Uterus (tissue), 2 donors: Measurements from ENCODE around the gene BTBD16.

Source experiments
- POLR2A ChIP-seq, 2 donors: fragments of 450-650 bp; IDR thresholded peaks; one replicate each; pipeline ENCODE4 v1.6.1; 2016; ENCODE audit warnings: antibody characterized with exemption in 2 of 2, mild to moderate bottlenecking in 1 of 2, moderate library complexity in 1 of 2
- TF ChIP-seq, protein P1 (sequence below), 4 experiments: fragments of 200-600 bp in 2 of 4; fragments of 450-650 bp in 2 of 4; sonication (generic) in 2 of 4; IDR thresholded peaks; one replicate each; pipeline ENCODE4 v1.5.1; 2016 to 2019; ENCODE audit warnings: antibody characterized with exemption in 4 of 4, mild to moderate bottlenecking in 2 of 4, moderate library complexity in 1 of 4

DNA sequence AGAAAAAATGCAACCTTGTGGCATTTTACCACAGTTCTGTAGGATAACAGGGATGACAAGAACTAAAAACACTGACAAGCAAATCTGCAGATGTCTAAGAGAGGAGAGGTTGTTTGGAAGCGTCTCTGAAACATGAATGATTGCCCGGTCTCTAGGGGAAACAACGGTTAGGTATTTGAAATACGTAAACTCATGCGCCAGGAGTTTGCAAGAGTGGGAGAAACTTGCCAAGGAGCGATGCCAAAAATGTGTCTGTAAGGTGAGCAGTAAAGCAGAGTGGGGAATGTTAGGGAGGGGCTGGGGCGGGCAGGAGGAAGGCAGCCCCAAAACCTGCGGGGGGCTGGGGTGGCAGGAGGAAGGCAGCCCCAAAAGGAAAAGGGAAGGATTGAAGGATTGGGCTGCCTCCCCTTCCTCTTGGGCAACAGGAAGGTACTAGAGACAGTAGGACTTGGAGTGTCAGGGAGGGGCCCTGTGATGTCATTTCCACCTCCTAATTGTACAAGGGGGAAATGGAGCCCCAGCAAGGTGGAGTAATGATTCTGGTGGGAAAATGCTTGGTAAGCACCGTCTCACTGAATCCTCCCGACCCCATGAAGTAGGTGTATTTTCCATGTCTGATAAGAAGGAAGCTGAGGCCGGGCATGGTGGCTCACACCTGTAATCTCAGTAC is 70.2 kb downstream of the BTBD16 start:
- TF ChIP-seq, protein P1, sequence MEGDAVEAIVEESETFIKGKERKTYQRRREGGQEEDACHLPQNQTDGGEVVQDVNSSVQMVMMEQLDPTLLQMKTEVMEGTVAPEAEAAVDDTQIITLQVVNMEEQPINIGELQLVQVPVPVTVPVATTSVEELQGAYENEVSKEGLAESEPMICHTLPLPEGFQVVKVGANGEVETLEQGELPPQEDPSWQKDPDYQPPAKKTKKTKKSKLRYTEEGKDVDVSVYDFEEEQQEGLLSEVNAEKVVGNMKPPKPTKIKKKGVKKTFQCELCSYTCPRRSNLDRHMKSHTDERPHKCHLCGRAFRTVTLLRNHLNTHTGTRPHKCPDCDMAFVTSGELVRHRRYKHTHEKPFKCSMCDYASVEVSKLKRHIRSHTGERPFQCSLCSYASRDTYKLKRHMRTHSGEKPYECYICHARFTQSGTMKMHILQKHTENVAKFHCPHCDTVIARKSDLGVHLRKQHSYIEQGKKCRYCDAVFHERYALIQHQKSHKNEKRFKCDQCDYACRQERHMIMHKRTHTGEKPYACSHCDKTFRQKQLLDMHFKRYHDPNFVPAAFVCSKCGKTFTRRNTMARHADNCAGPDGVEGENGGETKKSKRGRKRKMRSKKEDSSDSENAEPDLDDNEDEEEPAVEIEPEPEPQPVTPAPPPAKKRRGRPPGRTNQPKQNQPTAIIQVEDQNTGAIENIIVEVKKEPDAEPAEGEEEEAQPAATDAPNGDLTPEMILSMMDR (IDR thresholded peaks at IDR 0.05) = no peak
- TF ChIP-seq POLR2A (IDR thresholded peaks at IDR 0.05) = no peak
